GM06990 (cell line): ENCODE results near the gene PDE4DIP.
"Not testable (repeated sequence)": the region's sequence is repeated elsewhere in the genome, so short reads cannot be mapped to it uniquely, and the experiment has no call there.

Experiments
- DNase-seq: peaks from one replicate; pipeline ENCODE4 v3.0.0-alpha.2; 2011; ENCODE audit not compliant: insufficient read length; ENCODE audit errors: extremely low read depth
- H3K27me3 ChIP-seq: replicated peaks from 2 replicates; pipeline ENCODE4 v1.6.0; 2011; ENCODE audit warnings: low read length; ENCODE audit not compliant: control insufficient read depth, insufficient read depth
- H3K36me3 ChIP-seq: 2 replicates; pipeline ENCODE4 v1.5.1; 2011; ENCODE audit warnings: low read length; ENCODE audit not compliant: control insufficient read depth, insufficient read depth
- H3K4me3 ChIP-seq: replicated peaks from 2 replicates; pipeline ENCODE4 v1.5.1; 2011; ENCODE audit warnings: low read depth, mild to moderate bottlenecking, control low read depth, low read length

Gene PDE4DIP

GRCh38 chr1:148996449-148997224 is 152.4 kb downstream of the PDE4DIP start:
- not testable (repeated sequence) for DNase-seq, H3K27me3 ChIP-seq, H3K4me3 ChIP-seq, H3K36me3 ChIP-seq

GRCh38 chr1:148997405-148997804 is 153.2 kb downstream of the PDE4DIP start:
- not testable (repeated sequence) for H3K36me3 ChIP-seq, DNase-seq, H3K27me3 ChIP-seq, H3K4me3 ChIP-seq

GRCh38 chr1:149002664-149003063 is 158.4 kb downstream of the PDE4DIP start:
- H3K4me3 ChIP-seq, H3K36me3 ChIP-seq, DNase-seq, H3K27me3 ChIP-seq: not testable (repeated sequence)

DNA sequence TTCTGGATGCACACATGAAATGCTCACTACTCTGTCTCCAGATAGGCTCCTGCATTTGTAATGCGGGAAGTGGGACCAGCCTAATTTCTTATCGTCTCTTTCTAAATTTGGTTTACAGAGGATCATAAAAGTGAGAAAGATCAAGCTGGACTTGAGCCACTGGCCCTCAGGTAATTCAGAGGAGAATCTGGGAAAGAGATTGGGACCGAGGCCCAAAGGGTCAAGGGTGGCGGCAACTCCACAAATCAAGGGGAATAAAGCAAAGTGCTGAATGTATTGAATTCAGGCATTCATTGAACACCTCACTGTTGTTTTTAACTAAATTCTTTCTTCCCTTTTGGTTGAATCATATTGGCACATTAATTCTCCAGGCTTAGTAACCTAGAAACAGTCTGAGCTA is 164.1 kb downstream of the PDE4DIP start:
- not testable (repeated sequence) for H3K4me3 ChIP-seq, H3K36me3 ChIP-seq, DNase-seq, H3K27me3 ChIP-seq

DNA sequence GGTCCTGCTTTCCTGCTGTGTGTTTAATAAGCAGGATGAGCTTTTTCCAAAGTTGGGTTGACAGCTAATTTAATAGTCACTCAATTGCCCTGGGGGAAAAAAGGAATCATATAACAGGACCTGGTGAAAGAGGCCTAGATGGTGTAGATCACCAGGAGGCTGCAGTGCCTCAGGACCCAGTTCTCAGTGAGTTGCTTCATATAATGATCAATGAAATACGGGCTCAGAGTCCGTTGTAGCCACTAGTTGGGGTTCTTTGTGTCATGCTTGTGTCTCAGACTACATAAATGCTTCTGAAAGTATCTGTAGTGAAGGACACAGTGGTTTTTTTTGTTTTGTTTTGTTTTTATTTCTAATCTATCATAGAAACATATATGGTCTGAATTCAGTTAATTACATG is 164.5 kb downstream of the PDE4DIP start:
- DNase-seq, H3K27me3 ChIP-seq: not testable (repeated sequence)

GRCh38 chr1:149009761-149010160 is 165.5 kb downstream of the PDE4DIP start:
- not testable (repeated sequence) for H3K36me3 ChIP-seq, H3K4me3 ChIP-seq, H3K27me3 ChIP-seq, DNase-seq

More for the DNA sequence above, 164.5 kb downstream of the PDE4DIP start:
- not testable (repeated sequence) for H3K36me3 ChIP-seq, H3K4me3 ChIP-seq

DNA sequence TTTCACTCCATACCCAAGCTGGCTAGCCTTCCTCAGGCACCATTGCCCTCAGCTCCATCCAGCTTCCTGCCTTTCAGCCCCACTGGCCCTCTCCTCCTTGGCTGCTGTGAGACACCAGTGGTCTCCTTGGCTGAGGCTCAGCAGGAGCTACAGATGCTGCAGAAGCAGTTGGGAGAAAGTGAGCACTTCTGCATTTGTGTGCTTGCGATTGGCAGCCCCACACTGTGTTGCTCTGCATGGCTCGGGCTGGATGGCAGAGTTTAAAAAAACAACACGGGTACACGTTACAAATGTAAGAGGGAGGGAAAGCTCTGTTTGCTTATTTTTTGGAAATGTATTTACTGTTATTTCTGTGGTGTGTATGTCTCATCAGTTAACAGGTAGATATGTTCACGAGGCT is 168.4 kb downstream of the PDE4DIP start:
- not testable (repeated sequence) for DNase-seq, H3K36me3 ChIP-seq, H3K4me3 ChIP-seq, H3K27me3 ChIP-seq

DNA sequence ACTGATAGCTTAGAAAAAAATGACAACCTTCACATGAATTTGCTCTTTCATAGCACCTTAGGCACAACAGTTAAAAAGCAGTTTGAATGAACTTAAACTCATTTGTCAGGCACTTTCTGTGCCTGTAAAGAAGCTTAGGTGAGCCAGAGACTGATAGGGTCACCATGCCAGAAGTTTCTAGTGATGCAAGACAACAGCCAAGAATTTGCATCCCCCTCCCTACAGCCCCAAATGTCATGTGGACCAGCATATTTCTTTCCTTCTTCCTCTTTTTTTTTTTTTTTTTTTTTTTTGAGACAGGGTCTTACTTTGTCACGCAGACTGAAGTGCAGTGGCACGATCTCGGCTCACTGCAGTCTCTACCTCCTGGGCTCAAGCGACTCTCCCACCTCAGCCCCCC is 169.3 kb downstream of the PDE4DIP start:
- not testable (repeated sequence) for DNase-seq, H3K36me3 ChIP-seq, H3K4me3 ChIP-seq, H3K27me3 ChIP-seq

- H3K36me3 ChIP-seq, H3K27me3 ChIP-seq, DNase-seq: not testable (repeated sequence)
Measured at GRCh38 chr1:149015522-149015921, 171.3 kb downstream of the PDE4DIP start.

GRCh38 chr1:149016626-149017025 is 172.4 kb downstream of the PDE4DIP start:
- DNase-seq, H3K36me3 ChIP-seq, H3K27me3 ChIP-seq, H3K4me3 ChIP-seq: not testable (repeated sequence)

More at GRCh38 chr1:149015522-149015921, 171.3 kb downstream of the PDE4DIP start:
- not testable (repeated sequence) for H3K4me3 ChIP-seq

DNA sequence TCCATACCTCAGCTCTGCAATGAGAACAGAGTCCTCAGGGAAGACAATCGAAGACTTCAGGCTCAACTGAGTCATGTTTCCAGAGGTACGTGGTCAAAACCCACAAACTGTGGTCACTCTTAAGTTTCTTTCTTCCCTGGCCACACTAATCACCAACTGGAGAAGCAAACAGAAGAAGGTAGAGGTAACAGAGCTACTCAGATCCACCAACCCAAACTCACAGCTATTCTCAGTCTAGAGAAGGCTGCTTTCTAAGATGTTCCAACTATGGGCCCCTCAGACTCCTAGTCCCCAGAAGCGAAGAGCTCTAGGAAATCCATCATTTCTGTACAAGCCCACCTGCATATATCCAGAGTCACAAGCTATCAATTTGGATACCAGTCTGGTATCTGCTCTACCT is 174.3 kb downstream of the PDE4DIP start:
- H3K36me3 ChIP-seq, DNase-seq, H3K27me3 ChIP-seq, H3K4me3 ChIP-seq: not testable (repeated sequence)

- H3K27me3 ChIP-seq, DNase-seq, H3K36me3 ChIP-seq, H3K4me3 ChIP-seq: not testable (repeated sequence)
Measured at GRCh38 chr1:149024327-149024726, 180.1 kb downstream of the PDE4DIP start.

- DNase-seq, H3K36me3 ChIP-seq, H3K4me3 ChIP-seq, H3K27me3 ChIP-seq: not testable (repeated sequence)
Measured at GRCh38 chr1:149033916-149034315, 189.7 kb downstream of the PDE4DIP start.

DNA sequence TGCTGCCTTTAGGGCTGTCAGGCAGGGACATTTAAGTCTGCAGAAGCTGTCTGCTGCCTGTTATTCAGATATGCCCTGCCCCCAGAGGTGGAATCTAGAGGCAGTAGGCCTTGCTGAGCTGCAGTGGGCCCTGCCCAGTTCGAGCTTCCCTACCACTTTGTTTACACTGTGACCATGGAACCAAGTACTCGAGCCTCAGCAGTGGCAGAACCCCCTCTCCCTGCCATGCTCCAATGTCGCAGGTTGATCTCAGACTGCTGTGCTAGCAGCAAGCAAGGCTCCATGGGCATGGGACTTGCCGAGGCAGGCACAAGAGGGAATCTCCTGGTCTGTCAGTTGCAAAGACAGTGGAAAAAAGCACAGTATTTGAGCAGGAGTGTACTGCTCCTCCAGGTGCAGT is 198.8 kb downstream of the PDE4DIP start:
- H3K4me3 ChIP-seq, H3K27me3 ChIP-seq, H3K36me3 ChIP-seq, DNase-seq: not testable (repeated sequence)

DNA sequence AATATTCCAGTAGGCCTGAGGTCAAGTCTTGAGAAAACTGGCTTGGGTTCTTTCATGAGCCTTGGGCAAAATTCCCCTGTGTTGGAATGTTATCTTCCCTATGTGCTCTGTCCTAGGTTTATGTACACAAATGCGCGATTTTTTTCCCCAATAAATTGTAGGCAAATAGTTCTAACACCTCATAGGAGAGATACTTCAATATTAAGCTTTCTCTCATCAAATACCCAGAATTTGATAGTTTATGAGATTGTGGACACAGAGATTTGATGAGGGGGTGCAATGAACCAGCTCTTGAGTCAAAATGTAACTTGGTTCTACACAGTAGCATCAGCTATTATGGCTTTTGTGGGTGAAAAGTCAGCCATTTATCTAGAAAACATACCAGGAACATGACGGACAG is 220.4 kb downstream of the PDE4DIP start:
- H3K27me3 ChIP-seq, DNase-seq, H3K36me3 ChIP-seq, H3K4me3 ChIP-seq: not testable (repeated sequence)
